OCI-LY7 (cell line): ENCODE data around the gene MEGF6.

Experiments used
- EZH2phosphoT487 ChIP-seq: fragments of 200-600 bp; sonication (generic); IDR thresholded peaks from 2 replicates; pipeline ENCODE4 v1.6.1; 2018; ENCODE audit warnings: low read depth, borderline replicate concordance, mild to moderate bottlenecking, mixed run types, antibody characterized with exemption, low read length, moderate library complexity, mixed read lengths
- TF ChIP-seq, protein P1 (sequence below): fragments of 200-600 bp; sonication (generic); conservative IDR thresholded peaks from 2 replicates; pipeline ENCODE4 v1.5.1; 2014; ENCODE audit warnings: mild to moderate bottlenecking, antibody characterized with exemption, low read length, moderate library complexity, mixed read lengths

DNA sequence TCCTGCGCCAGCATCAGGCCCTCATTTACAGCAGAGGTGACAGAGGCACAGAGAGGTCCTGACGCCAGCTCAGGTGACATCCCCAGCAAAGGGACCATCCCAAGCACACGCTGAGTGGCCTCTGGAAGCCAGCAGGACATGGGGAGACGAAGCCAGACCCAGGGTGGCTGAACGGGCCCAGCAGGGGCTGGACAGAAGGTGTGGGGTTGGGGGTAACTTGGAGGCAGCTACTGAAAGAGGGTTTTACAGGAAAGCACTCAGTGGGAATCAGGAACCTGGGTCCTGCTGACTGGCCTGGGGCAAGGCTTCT lies 158.5 kb downstream of the MEGF6 start:
- TF ChIP-seq, protein P1, sequence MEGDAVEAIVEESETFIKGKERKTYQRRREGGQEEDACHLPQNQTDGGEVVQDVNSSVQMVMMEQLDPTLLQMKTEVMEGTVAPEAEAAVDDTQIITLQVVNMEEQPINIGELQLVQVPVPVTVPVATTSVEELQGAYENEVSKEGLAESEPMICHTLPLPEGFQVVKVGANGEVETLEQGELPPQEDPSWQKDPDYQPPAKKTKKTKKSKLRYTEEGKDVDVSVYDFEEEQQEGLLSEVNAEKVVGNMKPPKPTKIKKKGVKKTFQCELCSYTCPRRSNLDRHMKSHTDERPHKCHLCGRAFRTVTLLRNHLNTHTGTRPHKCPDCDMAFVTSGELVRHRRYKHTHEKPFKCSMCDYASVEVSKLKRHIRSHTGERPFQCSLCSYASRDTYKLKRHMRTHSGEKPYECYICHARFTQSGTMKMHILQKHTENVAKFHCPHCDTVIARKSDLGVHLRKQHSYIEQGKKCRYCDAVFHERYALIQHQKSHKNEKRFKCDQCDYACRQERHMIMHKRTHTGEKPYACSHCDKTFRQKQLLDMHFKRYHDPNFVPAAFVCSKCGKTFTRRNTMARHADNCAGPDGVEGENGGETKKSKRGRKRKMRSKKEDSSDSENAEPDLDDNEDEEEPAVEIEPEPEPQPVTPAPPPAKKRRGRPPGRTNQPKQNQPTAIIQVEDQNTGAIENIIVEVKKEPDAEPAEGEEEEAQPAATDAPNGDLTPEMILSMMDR: no peak
- no peak for TF ChIP-seq EZH2phosphoT487
